Mesothelial cell of epicardium (in vitro differentiated cells): Measurements from ENCODE around the gene VGF. TPM values are rescaled to one million over a fixed set of nuclear protein-coding genes. Genes with fewer than 3 reads are reported as not detected.
A peak's percentile ranks its signal among the peaks of the same experiment; 100 is the strongest.

Experiments used
- DNase-seq, 2 experiments: peaks; one replicate each; pipeline ENCODE4 v3.0.0; 2021; ENCODE audit warnings: low spot score in 2 of 2; ENCODE audit not compliant: unreplicated experiment in 2 of 2
- H3K27ac Mint-ChIP-seq: 2 replicates; pipeline ENCODE4 v1.8.0; 2021; ENCODE audit warnings: mixed read lengths
- H3K27me3 Mint-ChIP-seq: 2 replicates; pipeline ENCODE4 v1.8.0; 2021; ENCODE audit warnings: low read depth, mixed read lengths
- H3K36me3 Mint-ChIP-seq: 2 replicates; pipeline ENCODE4 v1.8.0; 2021; ENCODE audit warnings: mixed read lengths
- H3K4me1 Mint-ChIP-seq: 2 replicates; pipeline ENCODE4 v1.8.0; 2021; ENCODE audit warnings: mixed read lengths
- H3K4me3 Mint-ChIP-seq: 2 replicates; pipeline ENCODE4 v1.8.0; 2021; ENCODE audit warnings: mild to moderate bottlenecking, moderate library complexity, mixed read lengths
- H3K9me3 Mint-ChIP-seq: 2 replicates; pipeline ENCODE4 v1.8.0; 2021; ENCODE audit warnings: mixed read lengths
- CTCF ChIP-seq: fragments of 200-600 bp; sonication (generic); IDR thresholded peaks from one replicate; pipeline ENCODE4 v1.5.0; 2021; ENCODE audit warnings: antibody characterized with exemption; ENCODE audit not compliant: unreplicated experiment
- total RNA-seq: library from RNA; stranded (reverse); gene quantifications from 3 replicates; pipeline ENCODE4 v1.2.1, GENCODE V29; 2021

Gene VGF
- total RNA-seq, 1 donor from 2014 or later, result 0.36 TPM

GRCh38 chr7:101140746-101141382 is 24.5 kb downstream of the VGF start:
- H3K27ac Mint-ChIP-seq, result no peak overlapping the region

GRCh38 chr7:101140339-101140699 is 25.1 kb downstream of the VGF start:
- TF ChIP-seq CTCF, result no peak
- Mint-ChIP-seq H3K36me3 (no peaks in the 10 kb centered on the region), H3K9me3 (no peaks in the 10 kb centered on the region), H3K27me3 (peaks cover 2% of the 10 kb centered on the region), H3K27ac (no peak overlapping the region), H3K4me1 (peaks cover 13% of the 10 kb centered on the region), H3K4me3 (no peak overlapping the region)
- DNase-seq, result no peak

More at GRCh38 chr7:101140746-101141382, 24.5 kb downstream of the VGF start:
- Mint-ChIP-seq H3K4me1 (peaks cover 13% of the 10 kb centered on the region), H3K27me3 (peaks cover 2% of the 10 kb centered on the region), H3K9me3 (no peaks in the 10 kb centered on the region), H3K36me3 (no peaks in the 10 kb centered on the region), H3K4me3 (no peak overlapping the region)
- DNase-seq, result no peak
- TF ChIP-seq CTCF, result no peak

- peak; percentile 70 for TF ChIP-seq CTCF
- H3K27me3 Mint-ChIP-seq, result peaks cover 2% of the 10 kb centered on the region
- H3K27ac Mint-ChIP-seq, result peak overlapping the region; percentile 56
- peak overlapping the region; percentile 20 for H3K4me3 Mint-ChIP-seq
- peaks cover 22% of the 10 kb centered on the region for H3K4me1 Mint-ChIP-seq
- no peaks in the 10 kb centered on the region for H3K9me3 Mint-ChIP-seq
- DNase-seq, result no peak
- H3K36me3 Mint-ChIP-seq, result no peaks in the 10 kb centered on the region
Observed at GRCh38 chr7:101138213-101138870, 27.0 kb downstream of the VGF start.

DNA sequence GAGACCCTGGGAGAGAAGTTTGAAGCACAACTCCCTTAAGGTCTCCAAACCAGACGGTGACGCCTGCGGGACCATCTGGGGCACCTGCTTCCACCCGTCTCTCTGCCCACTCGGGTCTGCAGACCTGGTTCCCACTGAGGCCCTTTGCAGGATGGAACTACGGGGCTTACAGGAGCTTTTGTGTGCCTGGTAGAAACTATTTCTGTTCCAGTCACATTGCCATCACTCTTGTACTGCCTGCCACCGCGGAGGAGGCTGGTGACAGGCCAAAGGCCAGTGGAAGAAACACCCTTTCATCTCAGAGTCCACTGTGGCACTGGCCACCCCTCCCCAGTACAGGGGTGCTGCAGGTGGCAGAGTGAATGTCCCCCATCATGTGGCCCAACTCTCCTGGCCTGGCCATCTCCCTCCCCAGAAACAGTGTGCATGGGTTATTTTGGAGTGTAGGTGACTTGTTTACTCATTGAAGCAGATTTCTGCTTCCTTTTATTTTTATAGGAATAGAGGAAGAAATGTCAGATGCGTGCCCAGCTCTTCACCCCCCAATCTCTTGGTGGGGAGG is 27.6 kb downstream of the VGF start:
- H3K27ac Mint-ChIP-seq, result peak overlapping the region; percentile 11
- no peaks in the 10 kb centered on the region for H3K9me3 Mint-ChIP-seq
- H3K4me3 Mint-ChIP-seq, result no peak overlapping the region
- no peak for DNase-seq
- H3K27me3 Mint-ChIP-seq, result no peaks in the 10 kb centered on the region
- TF ChIP-seq CTCF, result no peak
- H3K36me3 Mint-ChIP-seq, result no peaks in the 10 kb centered on the region
- peaks cover 24% of the 10 kb centered on the region for H3K4me1 Mint-ChIP-seq

DNA sequence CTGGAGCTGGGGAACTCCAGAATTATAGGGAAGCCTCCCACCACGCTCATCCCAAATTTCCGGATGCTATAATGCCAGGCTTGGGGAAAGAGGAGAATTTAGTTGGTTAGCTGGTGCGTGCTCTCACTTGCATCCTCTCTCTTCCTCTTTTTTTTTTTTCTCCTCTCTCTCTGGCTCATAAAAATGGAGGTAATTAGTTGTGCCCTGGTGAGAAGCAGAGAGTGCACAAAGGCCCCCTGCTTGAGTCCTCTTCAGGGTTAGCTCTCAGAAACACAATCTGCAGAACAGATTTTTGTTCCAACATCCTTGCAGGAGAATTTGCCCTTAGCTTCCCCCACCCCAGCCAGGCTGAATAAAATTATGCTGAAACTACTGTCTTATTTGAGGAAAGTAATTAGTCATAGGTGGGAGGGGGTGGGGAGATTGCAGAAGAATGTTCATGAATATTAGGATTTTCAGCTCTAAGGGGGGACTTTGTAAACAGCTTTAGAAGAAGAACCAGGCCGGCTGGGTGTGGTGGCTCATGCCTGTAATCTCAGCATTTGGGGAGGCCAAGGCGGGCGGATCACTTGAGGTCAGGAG is 30.9 kb downstream of the VGF start:
- H3K36me3 Mint-ChIP-seq, result peaks cover 3% of the 10 kb centered on the region
- H3K27ac Mint-ChIP-seq, result peak overlapping the region; percentile 19
- no peak for DNase-seq
- TF ChIP-seq CTCF, result no peak
- no peak overlapping the region for H3K4me3 Mint-ChIP-seq
- peaks cover 19% of the 10 kb centered on the region for H3K4me1 Mint-ChIP-seq
- H3K27me3 Mint-ChIP-seq, result no peaks in the 10 kb centered on the region
- H3K9me3 Mint-ChIP-seq, result no peaks in the 10 kb centered on the region
